ENCODE measurements around the gene RPTOR.

The RPTOR gene

GRCh38 chr17:80996422-80997305 lies 452.0 kb downstream of the RPTOR start:
- no peak for DNase-seq

DNA sequence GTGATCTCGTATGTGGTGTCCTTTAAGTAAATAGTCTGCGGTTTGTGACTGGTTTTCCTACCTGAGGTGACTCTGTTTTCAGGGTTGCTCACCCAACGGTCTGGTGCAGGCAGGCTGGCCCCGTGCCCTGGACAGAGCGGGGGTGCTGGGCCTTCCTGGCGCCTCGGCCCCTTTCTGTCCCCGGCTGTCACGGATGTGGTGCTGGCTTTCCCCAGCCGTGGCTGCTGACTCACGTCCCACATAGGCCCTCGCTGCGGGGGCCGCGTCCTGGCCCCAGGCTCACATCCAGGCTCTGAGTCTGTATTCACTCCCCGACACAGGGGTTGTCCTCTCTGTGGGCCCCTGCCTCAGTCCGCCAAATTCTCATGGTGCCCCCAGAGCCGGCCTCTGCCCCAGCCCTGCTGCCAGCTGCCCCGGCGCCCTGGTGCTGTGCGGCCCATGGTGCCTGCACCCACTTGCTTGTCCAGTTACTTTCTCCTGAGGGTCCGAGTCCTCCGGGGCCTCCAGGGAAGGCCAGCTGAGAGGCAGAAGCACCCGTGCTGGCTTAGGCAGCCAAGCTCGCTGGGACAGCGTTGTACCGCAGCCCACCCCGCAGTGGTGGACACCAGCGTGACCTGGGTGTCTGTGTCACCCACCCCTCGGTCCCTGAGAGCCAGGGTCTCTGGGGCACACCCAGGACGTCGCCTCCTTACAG lies 452.9 kb downstream of the RPTOR start:
- DNase-seq, result no peak

GRCh38 chr17:80998118-80998747 lies 453.6 kb downstream of the RPTOR start:
- DNase-seq, result no peak

GRCh38 chr17:80998748-80999535 lies 454.3 kb downstream of the RPTOR start:
- DNase-seq, result no peak

DNA sequence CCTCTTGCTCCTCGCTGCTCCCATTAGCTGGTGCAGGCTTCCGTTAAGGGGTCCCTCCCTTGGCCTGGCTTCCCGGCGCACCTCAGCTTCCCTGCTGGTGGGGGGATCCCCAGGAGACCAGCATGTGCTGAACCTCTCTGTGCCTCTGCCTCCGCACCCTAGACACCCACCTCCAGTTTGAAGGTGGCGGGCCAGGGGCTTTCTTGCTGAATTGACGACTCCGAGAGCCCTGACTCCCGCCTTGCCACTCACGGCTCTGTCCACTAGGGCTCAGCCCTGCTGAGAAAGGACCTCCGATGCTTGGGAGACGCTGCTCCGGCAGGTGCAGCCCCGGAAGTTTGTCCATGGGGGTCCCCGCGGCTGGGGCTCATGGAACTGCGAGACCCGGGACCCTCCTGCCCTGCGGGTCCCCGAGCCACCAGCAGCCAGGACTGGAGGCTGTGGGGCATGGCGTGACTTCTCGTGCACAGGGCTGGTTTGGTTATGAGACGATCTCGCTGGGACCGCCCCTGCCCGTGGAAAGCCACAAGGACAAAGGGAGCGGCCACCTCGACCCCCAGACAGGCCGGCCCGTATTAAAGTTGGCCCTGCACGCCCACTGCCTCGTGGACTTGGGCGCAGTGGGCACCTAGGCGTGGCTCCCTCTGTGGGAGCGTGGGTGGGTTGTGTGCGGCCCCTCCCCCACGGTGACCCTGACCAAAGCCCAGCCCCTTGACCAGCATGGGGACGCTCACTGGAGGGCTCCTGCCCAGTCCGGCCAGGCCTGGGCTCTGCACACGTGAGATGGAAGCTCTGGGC lies 455.1 kb downstream of the RPTOR start:
- no peak for DNase-seq

GRCh38 chr17:81000334-81000630 lies 455.6 kb downstream of the RPTOR start:
- DNase-seq, result no peak

DNA sequence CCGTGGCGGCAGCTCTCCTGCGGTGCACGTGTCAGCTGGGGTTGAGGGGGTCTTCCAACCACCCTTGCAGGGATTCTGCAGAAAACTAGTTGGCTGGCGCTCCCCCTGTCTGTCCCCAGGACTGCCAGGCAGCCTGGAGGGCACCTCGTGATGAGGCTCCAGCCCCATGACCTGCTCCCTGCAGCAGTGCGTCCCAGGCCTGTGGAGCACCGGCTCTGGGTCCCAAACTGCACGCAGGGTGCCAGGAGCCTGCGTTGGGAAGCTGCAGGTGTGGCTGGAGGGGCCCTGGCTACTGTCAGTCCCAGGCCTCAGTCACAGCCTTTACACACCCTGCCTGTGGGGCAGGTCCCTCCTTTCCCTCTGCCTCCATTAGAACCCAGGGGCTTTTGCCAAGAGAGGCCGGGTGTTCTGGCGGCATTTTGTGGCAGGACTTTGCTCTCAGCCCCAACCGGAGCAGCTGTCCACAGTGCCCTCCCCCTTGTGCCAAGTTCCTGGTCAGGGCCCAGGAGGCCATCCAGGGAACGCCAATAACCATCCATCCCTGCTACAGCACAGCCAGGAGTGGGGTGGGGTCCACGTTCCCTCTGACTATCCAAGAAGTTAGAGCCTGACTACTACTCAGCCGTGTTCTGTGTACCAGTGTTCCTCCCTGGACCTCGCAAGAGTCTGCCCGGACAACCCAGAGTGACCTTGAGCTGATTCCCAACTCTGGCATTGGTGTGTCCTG lies 456.2 kb downstream of the RPTOR start:
- DNase-seq, result no peak

GRCh38 chr17:81002013-81002384 lies 457.4 kb downstream of the RPTOR start:
- DNase-seq, result no peak

DNA sequence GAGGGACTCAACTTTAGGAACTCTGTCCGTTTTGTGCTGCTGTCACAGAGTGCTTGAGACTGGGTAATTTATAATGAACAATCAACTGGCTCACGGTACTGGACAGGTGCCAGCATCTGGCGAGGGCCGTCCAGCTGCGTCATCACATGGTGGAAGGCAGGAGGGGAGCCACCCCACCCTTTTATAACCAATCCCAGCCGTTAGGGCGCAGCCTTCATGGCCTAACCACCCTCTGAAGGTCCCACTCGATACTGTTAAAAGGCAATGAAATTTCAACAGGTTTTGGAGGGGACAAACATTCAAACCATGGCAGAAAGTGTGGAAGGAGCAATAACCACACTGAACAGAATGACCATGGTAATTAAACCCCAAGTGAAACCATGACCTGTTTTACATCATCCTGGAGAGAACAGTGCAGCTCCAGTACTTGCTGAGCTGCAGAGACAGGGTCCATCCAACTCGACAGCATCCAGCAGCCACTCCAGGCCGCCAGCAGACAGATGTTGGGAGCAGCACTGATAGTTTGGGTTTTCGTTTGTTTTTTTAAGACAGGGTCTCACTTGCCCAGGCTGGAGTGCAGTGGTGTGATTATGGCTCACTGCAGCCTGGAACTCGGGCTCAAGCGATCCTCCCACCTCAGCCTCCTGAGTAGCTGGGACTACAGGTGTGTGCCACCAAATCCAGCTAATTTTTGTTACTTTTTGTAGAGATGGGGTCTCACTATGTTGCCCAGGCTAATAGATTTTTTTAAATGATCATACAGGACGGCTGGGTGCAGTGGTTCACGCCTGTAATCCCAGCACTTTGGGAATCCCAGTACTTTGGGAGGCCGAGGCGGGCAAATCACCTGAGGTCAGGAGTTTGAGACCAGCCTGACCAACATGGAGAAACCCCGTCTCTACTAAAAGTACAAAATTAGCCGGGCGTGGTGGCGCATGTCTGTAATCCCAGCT lies 458.0 kb downstream of the RPTOR start:
- peak; percentile 54 for DNase-seq

DNA sequence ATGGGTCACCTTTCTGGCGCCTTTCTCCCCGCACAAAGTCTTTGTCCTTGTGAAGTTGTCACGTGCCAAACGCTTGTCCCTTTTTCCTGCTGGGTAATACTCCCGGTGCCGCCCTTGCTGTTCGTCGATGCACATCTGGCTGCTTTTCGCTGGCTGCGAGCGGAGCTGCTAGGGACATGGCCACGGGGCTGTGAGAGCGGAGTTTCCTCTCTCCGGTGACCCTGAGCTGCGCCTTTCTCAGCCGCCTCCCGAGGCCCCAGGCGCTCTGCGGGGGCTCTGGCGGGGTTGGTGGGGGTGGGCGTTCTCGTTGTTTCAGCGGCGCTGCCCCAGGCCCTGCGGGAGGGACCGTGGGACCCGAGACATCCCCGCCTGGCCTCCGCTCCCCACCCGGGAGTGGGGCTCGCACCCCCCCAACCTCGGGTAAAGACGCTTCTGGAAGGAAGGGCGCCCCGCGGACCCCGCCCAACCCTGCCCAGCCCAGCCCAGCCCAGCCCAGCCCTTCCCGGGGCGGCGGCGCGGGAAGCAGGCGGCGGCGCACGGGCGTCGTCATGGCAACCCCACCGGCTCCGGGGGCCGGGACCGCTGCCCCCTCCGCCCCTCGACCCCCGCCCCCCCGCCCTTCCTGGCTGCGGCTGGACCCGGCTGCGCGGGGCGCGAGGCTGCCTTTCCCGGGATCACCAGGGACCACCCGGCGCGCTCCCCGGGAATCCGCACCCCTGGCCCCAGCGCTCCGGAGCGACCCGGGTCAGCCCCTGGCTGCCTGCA lies 459.3 kb downstream of the RPTOR start:
- no peak for DNase-seq

GRCh38 chr17:81006891-81007290 lies 462.3 kb downstream of the RPTOR start:
- DNase-seq, result no peak

- DNase-seq, result no peak
Observed at GRCh38 chr17:81008140-81008539, 463.5 kb downstream of the RPTOR start.

- no peak for DNase-seq
Observed at GRCh38 chr17:81009136-81009535, 464.5 kb downstream of the RPTOR start.

DNA sequence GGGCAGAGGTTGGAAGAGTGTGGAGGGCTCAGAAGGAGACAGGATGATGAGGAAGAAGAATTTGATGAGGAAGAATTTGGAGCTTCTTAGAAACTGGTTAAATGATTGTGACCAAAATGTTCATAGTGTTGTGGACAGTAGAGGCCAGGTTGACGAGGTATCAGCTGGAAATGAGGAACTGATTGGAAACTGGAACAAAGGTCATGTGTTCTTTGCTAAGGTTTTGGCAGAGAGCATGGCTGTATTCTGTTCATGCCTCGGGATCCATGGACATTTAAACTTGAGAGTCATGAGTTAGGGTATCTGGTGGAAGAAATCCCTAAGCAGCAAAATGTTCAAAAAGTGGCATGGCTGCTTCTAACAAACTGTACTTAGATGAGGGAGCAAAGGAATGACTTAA lies 466.3 kb downstream of the RPTOR start:
- DNase-seq, result no peak

GRCh38 chr17:81011951-81012350 lies 467.3 kb downstream of the RPTOR start:
- DNase-seq, result no peak

GRCh38 chr17:81012574-81013447 lies 468.2 kb downstream of the RPTOR start:
- no peak for DNase-seq

DNA sequence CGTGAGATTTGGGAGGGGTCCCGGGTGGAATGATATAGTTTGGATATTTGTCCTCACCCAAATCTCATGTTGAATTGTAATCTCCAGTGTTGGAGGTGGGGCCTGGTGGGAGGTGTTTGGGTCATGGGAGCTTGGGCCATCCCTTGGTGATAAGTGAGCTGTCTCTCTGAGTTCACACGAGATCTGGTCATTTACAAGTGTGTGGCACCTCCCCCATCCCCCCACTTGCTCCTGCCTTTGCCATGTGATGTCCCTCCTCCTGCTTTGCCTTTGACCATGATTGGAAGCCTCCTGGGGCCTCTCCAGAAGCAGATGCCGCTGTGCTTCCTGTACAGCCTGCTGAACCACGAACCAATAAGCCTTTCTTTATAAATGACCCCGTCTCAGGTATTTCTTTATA lies 469.0 kb downstream of the RPTOR start:
- no peak for DNase-seq

GRCh38 chr17:81015136-81015535 lies 470.5 kb downstream of the RPTOR start:
- no peak for DNase-seq
